ENCODE results near the gene TRIM15.
"Not testable (repeated sequence)": the region's sequence is repeated elsewhere in the genome, so short reads cannot be mapped to it uniquely, and the experiment has no call there.

The TRIM15 gene

GRCh38 chr6:30163918-30164654 is 740 bp downstream of the TRIM15 start:
- DNase-seq: no peak

- no peak for DNase-seq
These were observed 1.4 kb downstream of the TRIM15 start for GRCh38 chr6:30164714-30165113.

GRCh38 chr6:30165238-30165637 is 1.9 kb downstream of the TRIM15 start:
- DNase-seq: not testable (repeated sequence)

GRCh38 chr6:30167101-30167500 is 3.8 kb downstream of the TRIM15 start:
- DNase-seq: no peak

- DNase-seq: no peak
These were observed 5.4 kb downstream of the TRIM15 start for GRCh38 chr6:30168741-30169140.

GRCh38 chr6:30169658-30170614 is 6.6 kb downstream of the TRIM15 start:
- no peak for DNase-seq

GRCh38 chr6:30171677-30172471 is 8.5 kb downstream of the TRIM15 start:
- DNase-seq: no peak

- no peak for DNase-seq
These were observed 9.3 kb downstream of the TRIM15 start for GRCh38 chr6:30172681-30173080.

- DNase-seq: no peak
These were observed 12.4 kb downstream of the TRIM15 start for GRCh38 chr6:30175765-30176164.

GRCh38 chr6:30178837-30179236 is 15.5 kb downstream of the TRIM15 start:
- no peak for DNase-seq

GRCh38 chr6:30180145-30180544 is 16.8 kb downstream of the TRIM15 start:
- DNase-seq: no peak

- no peak for DNase-seq
These were observed 21.2 kb downstream of the TRIM15 start for GRCh38 chr6:30184417-30185031.

- DNase-seq: no peak
These were observed 22.6 kb downstream of the TRIM15 start for GRCh38 chr6:30185846-30186484.

- DNase-seq: no peak
These were observed 25.2 kb downstream of the TRIM15 start for GRCh38 chr6:30188541-30188940.

GRCh38 chr6:30192076-30192475 is 28.7 kb downstream of the TRIM15 start:
- DNase-seq: no peak

GRCh38 chr6:30194797-30195690 is 31.7 kb downstream of the TRIM15 start:
- DNase-seq: no peak

- no peak for DNase-seq
These were observed 32.6 kb downstream of the TRIM15 start for GRCh38 chr6:30195951-30196350.

- DNase-seq: no peak
These were observed 33.0 kb downstream of the TRIM15 start for GRCh38 chr6:30196376-30196775.

- DNase-seq: no peak
These were observed 35.1 kb downstream of the TRIM15 start for GRCh38 chr6:30198166-30199084.
